IMR-90 (cell line): Measurements from ENCODE around the gene UBE2D4. TPM values are rescaled to one million over a fixed set of nuclear protein-coding genes. Genes with fewer than 3 reads are reported as not detected.

Source experiments
- ATAC-seq: fragments of 200-7000 bp; cut with Tn5 transposase; 2 replicates; pipeline ENCODE4 v1.9.1; 2020; ENCODE audit warnings: low read depth, mild to moderate bottlenecking, moderate library complexity
- BruUV-seq: library from RNA; stranded (reverse); fragments of 400-500 nt; replicated peaks from 2 replicates; lab custom pipeline; 2021; lab: Mats Ljungman, UMichigan
- CTCF ChIA-PET: fragments of 300-600 bp; formaldehyde crosslinking; extraction: SDS; loops from one replicate; lab custom pipeline; 2021; ENCODE audit warnings: antibody characterized with exemption; lab: Yijun Ruan, JAX
- POLR2A ChIA-PET: fragments of 300-600 bp; sonication (Branson Sonifier 250); formaldehyde crosslinking; loops from one replicate; lab custom pipeline; 2022; ENCODE audit warnings: antibody characterized with exemption; ENCODE audit not compliant: unreplicated experiment; lab: Charles Lee
- DNase-seq: peaks from one replicate; pipeline ENCODE4 v3.0.0; 2013
- H2AFZ ChIP-seq: replicated peaks from 2 replicates; pipeline ENCODE3; 2013; ENCODE audit warnings: low read length, mild to moderate bottlenecking; ENCODE audit not compliant: poor library complexity
- H2AK5ac ChIP-seq: 2 replicates; pipeline ENCODE4 v1.6.1; 2013; ENCODE audit warnings: low read depth, low read length, inconsistent platforms
- H2AK9ac ChIP-seq: replicated peaks from 2 replicates; pipeline ENCODE3; 2013; ENCODE audit warnings: mild to moderate bottlenecking, low read depth, low read length, moderate library complexity; ENCODE audit not compliant: poor library complexity
- H2BK120ac ChIP-seq: 2 replicates; pipeline ENCODE4 v1.6.1; 2013; ENCODE audit warnings: low read depth, low read length, inconsistent platforms
- H2BK15ac ChIP-seq: 3 replicates; pipeline ENCODE4 v1.6.1; 2013; ENCODE audit warnings: low read depth, low read length, inconsistent platforms
- H2BK20ac ChIP-seq: 2 replicates; pipeline ENCODE4 v1.6.1; 2013; ENCODE audit warnings: low read depth, mild to moderate bottlenecking, inconsistent platforms, low read length, moderate library complexity
- H2BK5ac ChIP-seq: 2 replicates; pipeline ENCODE4 v1.6.1; 2013; ENCODE audit warnings: mild to moderate bottlenecking, low read depth, low read length, inconsistent platforms; ENCODE audit not compliant: poor library complexity, severe bottlenecking
- H3K14ac ChIP-seq: replicated peaks from 2 replicates; pipeline ENCODE4 v1.6.1; 2013; ENCODE audit warnings: low read depth, low read length, inconsistent platforms
- H3K18ac ChIP-seq: 2 replicates; pipeline ENCODE4 v1.6.1; 2013; ENCODE audit warnings: low read depth, low read length, control low read depth
- H3K23ac ChIP-seq: 2 replicates; pipeline ENCODE4 v1.6.1; 2013; ENCODE audit warnings: low read depth, low read length, inconsistent platforms
- H3K27ac ChIP-seq: 2 replicates; pipeline ENCODE4 v1.5.1; 2013; ENCODE audit warnings: mild to moderate bottlenecking, control low read depth, low read length; ENCODE audit not compliant: insufficient read depth
- H3K27me3 ChIP-seq: 2 replicates; pipeline ENCODE4 v1.6.1; 2013; ENCODE audit warnings: low read length; ENCODE audit not compliant: control insufficient read depth, insufficient read depth
- H3K36me3 ChIP-seq: 2 replicates; pipeline ENCODE4 v1.6.1; 2013; ENCODE audit warnings: low read length, mixed read lengths; ENCODE audit not compliant: control insufficient read depth, insufficient read depth
- H3K4ac ChIP-seq: 2 replicates; pipeline ENCODE4 v1.6.1; 2013; ENCODE audit warnings: low read depth, low read length, inconsistent platforms
- H3K4me1 ChIP-seq: 2 replicates; pipeline ENCODE4 v1.6.1; 2013; ENCODE audit warnings: low read length, mixed read lengths; ENCODE audit not compliant: control insufficient read depth, insufficient read depth
- H3K4me2 ChIP-seq: 2 replicates; pipeline ENCODE4 v1.6.1; 2013; ENCODE audit warnings: low read depth, mild to moderate bottlenecking, control low read depth, low read length, moderate library complexity
- H3K4me3 ChIP-seq: 2 replicates; pipeline ENCODE4 v1.5.1; 2013; ENCODE audit warnings: low read depth, mild to moderate bottlenecking, control low read depth, low read length, moderate library complexity; ENCODE audit not compliant: insufficient read depth
- H3K56ac ChIP-seq: 2 replicates; pipeline ENCODE4 v1.6.1; 2013; ENCODE audit warnings: low read length, inconsistent platforms; ENCODE audit not compliant: insufficient read depth; ENCODE audit errors: extremely low read depth
- H3K79me1 ChIP-seq, 2 experiments: 2 replicates each; pipeline ENCODE4 v1.6.1; 2013; ENCODE audit warnings: low read length in 2 of 2, inconsistent platforms in 1 of 2, low read depth in 1 of 2
- H3K9ac ChIP-seq: 2 replicates; pipeline ENCODE4 v1.6.1; 2013; ENCODE audit warnings: low read depth, low read length, control low read depth
- H3K9me1 ChIP-seq: 2 replicates; pipeline ENCODE4 v1.6.1; 2013; ENCODE audit warnings: low read length, inconsistent platforms; ENCODE audit not compliant: insufficient read depth
- H3K9me3 ChIP-seq: 2 replicates; pipeline ENCODE4 v1.6.1; 2013; ENCODE audit warnings: low read length; ENCODE audit not compliant: control insufficient read depth, insufficient read depth
- H4K20me1 ChIP-seq: 2 replicates; pipeline ENCODE4 v1.6.1; 2013; ENCODE audit warnings: low read length, inconsistent platforms; ENCODE audit not compliant: insufficient read depth
- H4K5ac ChIP-seq: 2 replicates; pipeline ENCODE4 v1.6.1; 2013; ENCODE audit warnings: mild to moderate bottlenecking, low read depth, low read length, control low read depth
- H4K8ac ChIP-seq, 2 experiments: 2 replicates each; pipeline ENCODE4 v1.6.1; 2013; ENCODE audit warnings: low read depth in 2 of 2, low read length in 2 of 2, control low read depth in 1 of 2, inconsistent platforms in 1 of 2
- H4K91ac ChIP-seq: 2 replicates; pipeline ENCODE4 v1.6.1; 2013; ENCODE audit warnings: low read depth, low read length, inconsistent platforms; ENCODE audit not compliant: insufficient read depth
- BHLHE40 ChIP-seq: fragments of 150-350 bp; IDR thresholded peaks from 2 replicates; pipeline ENCODE4 v1.6.1; 2016; ENCODE audit warnings: mild to moderate bottlenecking, low read depth, low read length
- CEBPB ChIP-seq: IDR thresholded peaks from 2 replicates; pipeline ENCODE4 v1.6.1; 2012; ENCODE audit warnings: low read depth, low read length, improper control_type of control experiment
- CHD1 ChIP-seq: IDR thresholded peaks from 2 replicates; pipeline ENCODE4 v1.6.1; 2012; ENCODE audit warnings: low read depth, low read length, improper control_type of control experiment
- CTCF ChIP-seq: conservative IDR thresholded peaks from 2 replicates; pipeline ENCODE4 v1.5.1; 2012; ENCODE audit warnings: mild to moderate bottlenecking, low read depth, low read length, improper control_type of control experiment
- FOS ChIP-seq: fragments of 150-350 bp; IDR thresholded peaks from 2 replicates; pipeline ENCODE4 v1.6.1; 2016; ENCODE audit warnings: low read depth, low read length
- MAFK ChIP-seq: IDR thresholded peaks from 2 replicates; pipeline ENCODE4 v1.6.1; 2012; ENCODE audit warnings: low read depth, low read length, improper control_type of control experiment
- MAZ ChIP-seq: IDR thresholded peaks from 2 replicates; pipeline ENCODE4 v1.6.1; 2012; ENCODE audit warnings: low read depth, mild to moderate bottlenecking, low read length, improper control_type of control experiment, moderate library complexity, borderline replicate concordance
- MXI1 ChIP-seq: IDR thresholded peaks from 2 replicates; pipeline ENCODE4 v1.6.1; 2012; ENCODE audit warnings: low read depth, mild to moderate bottlenecking, low read length, moderate library complexity, borderline replicate concordance
- NFE2L2 ChIP-seq: fragments of 150-350 bp; IDR thresholded peaks from 2 replicates; pipeline ENCODE4 v1.6.1; 2016; ENCODE audit warnings: low read depth, mild to moderate bottlenecking, low read length
- RAD21 ChIP-seq: IDR thresholded peaks from 2 replicates; pipeline ENCODE4 v1.6.1; 2012; ENCODE audit warnings: low read length, improper control_type of control experiment
- RCOR1 ChIP-seq: IDR thresholded peaks from 2 replicates; pipeline ENCODE4 v1.6.1; 2012; ENCODE audit warnings: mild to moderate bottlenecking, low read length, improper control_type of control experiment; ENCODE audit not compliant: insufficient replicate concordance
- RFX5 ChIP-seq: IDR thresholded peaks from 2 replicates; pipeline ENCODE4 v1.8.0; 2012; ENCODE audit warnings: low read depth, mild to moderate bottlenecking, low read length, moderate library complexity
- SMC3 ChIP-seq: fragments of 150-350 bp; IDR thresholded peaks from 2 replicates; pipeline ENCODE4 v1.6.1; 2016; ENCODE audit warnings: low read depth, mild to moderate bottlenecking, antibody characterized with exemption, low read length, moderate library complexity
- WGBS, 2 experiments: methylation state at CpG; one replicate each; pipeline versions ENCODE4 v1.1.5 to v1.1.7; 2013; ENCODE audit warnings: missing lambda C conversion rate in 2 of 2; ENCODE audit not compliant: insufficient read length in 1 of 2; ENCODE audit errors: extremely low coverage in 2 of 2; 5-methylcytosine and 5-hydroxymethylcytosine counted together
- dilution Hi-C: fragments of 300-500 bp; cut with HindIII; formaldehyde crosslinking; loops from one replicate; pipeline ENCODE4 v1.14.3; 2018; ENCODE audit warnings: low sequenced_read_pairs; ENCODE audit not compliant: unreplicated experiment
- in situ Hi-C: fragments of 300-500 bp; cut with MboI; formaldehyde crosslinking; loops from 3 replicates; pipeline ENCODE4 v1.14.3; 2019; ENCODE audit warnings: low sequenced_read_pairs, inconsistent platforms, mixed read lengths
- intact Hi-C: fragments of 100-400 bp; cut with micrococcal nuclease; formaldehyde crosslinking; loops from 2 replicates; pipeline ENCODE4 v1.10.0; 2022
- polyA plus RNA-seq, 3 experiments: library from polyadenylated mRNA; depleted of rRNA; stranded (reverse); fragments of >200 nt; gene quantifications; 2 replicates each; pipeline ENCODE4 v1.2.3, GENCODE V29; 2012; ENCODE audit warnings: low replicate concordance in 1 of 3
- total RNA-seq: library from RNA; depleted of rRNA; stranded (reverse); fragments of >200 nt; gene quantifications from 2 replicates; pipeline ENCODE4 v1.2.3, GENCODE V29; 2012

The UBE2D4 gene
- total and polyA plus RNA-seq, 2 of the 4 experiments (the other 2 are of a cell fraction) = 9.7 to 10.5 TPM

GRCh38 chr7:43884209-43884608 lies 42.0 kb upstream of the UBE2D4 start:
- Histone ChIP-seq H2BK120ac (no peak overlapping the region), H4K8ac (no peak overlapping the region), H3K27me3 (no peaks in the 10 kb centered on the region), H2BK20ac (no peak overlapping the region), H3K4ac (no peak overlapping the region), H3K14ac (no peak overlapping the region), H3K18ac (no peak overlapping the region), H3K9ac (no peak overlapping the region), H4K5ac (no peak overlapping the region), H3K4me3 (no peak overlapping the region), H2AK9ac (no peak overlapping the region), H3K9me1 (peaks cover 16% of the 10 kb centered on the region), H4K20me1 (peaks cover 9% of the 10 kb centered on the region), H2BK5ac (no peak overlapping the region), H3K36me3 (peaks cover 17% of the 10 kb centered on the region), H2AK5ac (no peak overlapping the region; the same call in 1 of the 2 replicates), H4K91ac (no peak overlapping the region), H3K27ac (no peak overlapping the region), H3K79me1 (peaks cover 30 to 51% of the 10 kb centered on the region in 2 experiments), H2BK15ac (no peak overlapping the region), H3K23ac (no peak overlapping the region), H2AFZ (no peak overlapping the region), H3K56ac (no peak overlapping the region), H3K9me3 (no peaks in the 10 kb centered on the region), H3K4me2 (no peak overlapping the region), H3K4me1 (peaks cover 7% of the 10 kb centered on the region)
- in situ Hi-C loops (no loop called here), dilution Hi-C loops (no loop called here), intact Hi-C loops (no loop called here)
- ChIA-PET POLR2A (no interaction called here), CTCF (interaction anchor here (0.6 kb wide), 2 partner anchors 8 to 710 kb away, joined by 3 to 8 read pairs; no protein-coding TSS in a partner anchor)
- TF ChIP-seq MAFK (no peak), SMC3 (no peak), CHD1 (no peak), RAD21 (no peak), CTCF (no peak), NFE2L2 (no peak), CEBPB (no peak), MAZ (no peak), RFX5 (no peak), RCOR1 (no peak), FOS (no peak), MXI1 (no peak), BHLHE40 (no peak)
- WGBS, 2 experiments = no CpG with 5 or more reads among the region's 4 CpGs
- ATAC-seq = no peak
- no TSS peak for BruUV-seq
- DNase-seq = no peak
